ENCODE measurements around the gene UNC5C.

Gene UNC5C

DNA sequence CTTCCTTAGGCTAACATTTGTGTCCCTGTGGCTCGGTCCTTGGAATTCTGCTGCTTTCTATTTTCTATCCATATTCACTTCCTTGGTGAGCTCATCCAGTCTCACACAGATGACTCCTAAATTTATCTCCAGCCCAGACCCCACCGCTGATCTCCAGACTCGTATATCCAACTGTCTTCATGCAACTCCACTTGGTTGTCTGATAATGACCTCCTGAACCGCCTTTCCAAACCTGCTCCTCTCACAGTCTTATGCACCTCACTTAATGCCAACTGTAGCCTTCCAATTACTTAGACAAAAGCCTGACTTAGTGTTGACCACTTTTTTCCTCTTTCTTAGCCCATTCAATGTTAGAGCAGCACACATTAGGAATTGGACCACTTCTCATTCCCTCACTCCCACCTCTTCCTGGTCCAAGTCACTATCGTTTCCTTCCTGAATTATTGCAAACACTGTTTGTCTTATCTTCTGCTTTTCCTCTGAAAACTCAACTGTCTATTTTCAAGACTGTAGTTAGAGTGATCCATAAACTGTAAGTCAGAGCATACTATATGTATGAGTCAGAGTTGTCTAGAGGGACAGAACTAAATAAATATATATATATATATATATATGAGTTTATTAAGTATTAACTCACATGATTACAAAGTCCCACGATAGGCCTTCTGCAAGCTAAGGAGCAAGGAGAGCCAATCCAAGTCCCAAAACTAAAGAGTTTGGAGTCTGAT, 292.5 kb downstream of the UNC5C start:
- DNase-seq, result no peak

- no peak for DNase-seq
These were observed 293.2 kb downstream of the UNC5C start for GRCh38 chr4:95255396-95256107.

GRCh38 chr4:95251568-95251967, 297.2 kb downstream of the UNC5C start:
- no peak for DNase-seq

DNA sequence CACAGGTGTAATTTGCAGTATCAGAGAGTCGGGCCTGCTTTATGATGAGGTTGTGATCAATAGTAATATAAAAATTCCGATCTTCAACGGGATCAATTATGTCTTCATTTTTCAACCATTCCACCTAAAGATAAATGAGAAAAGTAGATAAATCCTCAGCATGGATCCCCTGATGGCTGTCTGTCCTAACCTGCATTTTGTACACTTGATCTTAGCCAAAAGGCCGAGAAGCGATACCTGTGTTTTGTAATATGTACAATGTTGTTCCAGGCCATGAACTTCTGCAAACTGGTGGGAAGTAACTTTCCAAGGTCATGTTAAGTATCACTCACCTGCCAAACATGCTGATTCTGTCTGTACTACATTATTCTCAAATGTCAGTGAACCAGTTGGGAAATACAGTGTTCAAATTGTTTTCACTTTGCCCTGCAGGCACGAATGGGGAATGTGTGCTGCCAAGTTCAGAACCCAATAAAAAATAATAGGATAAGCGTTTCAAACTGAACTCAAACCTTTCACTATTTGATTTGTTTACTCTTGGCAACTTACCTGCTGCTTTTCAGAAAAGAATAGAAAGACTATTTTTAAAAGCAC, 298.1 kb downstream of the UNC5C start:
- no peak for DNase-seq

- no peak for DNase-seq
These were observed 299.2 kb downstream of the UNC5C start for GRCh38 chr4:95249426-95250021.

DNA sequence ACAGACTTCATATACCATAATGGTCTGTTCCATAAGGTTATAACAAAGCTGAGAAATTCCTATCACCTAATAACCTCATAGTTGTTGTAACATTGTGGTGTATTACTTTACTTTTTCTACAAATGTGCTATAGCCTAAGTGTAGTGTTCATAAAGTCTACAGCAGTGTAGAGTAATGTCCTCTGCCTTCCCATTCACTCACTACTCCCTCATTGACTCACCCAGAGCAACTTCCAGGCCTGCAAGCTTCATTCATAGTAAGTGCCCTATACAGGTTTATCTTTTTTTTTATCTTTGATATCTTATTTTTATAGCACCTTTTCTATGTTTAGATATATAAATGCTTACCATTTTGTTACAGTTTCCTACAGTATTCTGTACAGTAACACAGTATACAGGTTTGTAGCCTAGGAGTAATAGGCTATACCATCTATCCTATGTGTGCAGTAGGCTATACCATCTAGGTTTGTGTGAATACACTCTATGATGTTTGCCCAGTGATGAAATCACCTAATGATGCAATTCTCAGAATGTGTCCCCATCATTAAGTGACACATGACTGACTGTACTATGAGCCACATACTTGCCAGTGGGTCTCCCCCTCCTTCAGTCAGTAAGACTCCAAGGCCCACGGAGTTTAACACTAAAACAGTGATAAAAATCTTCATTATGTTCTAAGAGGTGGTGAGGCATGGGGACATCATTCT, 299.9 kb downstream of the UNC5C start:
- no peak for DNase-seq

DNA sequence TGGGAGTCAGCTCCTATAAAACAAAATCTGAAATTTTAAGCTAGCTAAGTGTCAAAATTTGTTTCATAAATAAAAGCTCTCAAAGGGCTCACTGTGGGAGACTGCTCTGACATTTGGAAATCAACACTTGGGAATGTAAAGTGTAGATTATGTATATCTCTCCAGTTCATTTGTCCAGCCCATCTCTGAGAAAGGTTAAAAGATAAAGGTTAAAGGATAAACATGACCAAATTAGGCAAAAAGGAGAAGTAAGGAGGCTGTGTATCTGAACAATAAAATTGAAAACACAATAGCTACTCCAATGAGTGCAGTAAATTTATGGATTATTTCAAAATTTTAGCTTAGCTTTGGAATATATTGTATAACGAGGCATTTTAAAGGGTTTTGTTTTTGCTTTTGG, 304.9 kb downstream of the UNC5C start:
- DNase-seq, result no peak

DNA sequence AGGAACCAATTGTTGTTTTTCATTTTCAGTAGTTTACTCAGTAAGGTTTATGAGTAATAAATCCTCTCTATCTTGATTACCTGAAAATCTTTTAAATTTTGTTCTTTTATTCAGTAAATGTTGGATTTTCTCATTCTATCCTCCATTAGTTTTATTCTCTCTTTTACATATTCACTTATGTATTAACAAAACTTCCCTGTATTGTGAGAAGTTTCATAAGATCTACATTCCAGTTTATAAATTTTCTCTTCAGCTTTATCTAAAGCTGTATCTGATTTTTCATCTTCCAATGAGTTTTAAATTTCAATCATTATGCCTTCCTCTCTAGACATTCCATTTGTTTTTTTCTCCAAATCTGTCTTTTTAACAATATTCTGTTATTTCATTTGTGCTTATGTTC, 310.2 kb downstream of the UNC5C start:
- DNase-seq, result no peak

GRCh38 chr4:95232358-95233156, 316.2 kb downstream of the UNC5C start:
- no peak for DNase-seq

GRCh38 chr4:95231681-95232080, 317.1 kb downstream of the UNC5C start:
- DNase-seq, result no peak

GRCh38 chr4:95225849-95226248, 322.9 kb downstream of the UNC5C start:
- no peak for DNase-seq

- DNase-seq, result no peak
These were observed 324.4 kb downstream of the UNC5C start for GRCh38 chr4:95224402-95224801.

DNA sequence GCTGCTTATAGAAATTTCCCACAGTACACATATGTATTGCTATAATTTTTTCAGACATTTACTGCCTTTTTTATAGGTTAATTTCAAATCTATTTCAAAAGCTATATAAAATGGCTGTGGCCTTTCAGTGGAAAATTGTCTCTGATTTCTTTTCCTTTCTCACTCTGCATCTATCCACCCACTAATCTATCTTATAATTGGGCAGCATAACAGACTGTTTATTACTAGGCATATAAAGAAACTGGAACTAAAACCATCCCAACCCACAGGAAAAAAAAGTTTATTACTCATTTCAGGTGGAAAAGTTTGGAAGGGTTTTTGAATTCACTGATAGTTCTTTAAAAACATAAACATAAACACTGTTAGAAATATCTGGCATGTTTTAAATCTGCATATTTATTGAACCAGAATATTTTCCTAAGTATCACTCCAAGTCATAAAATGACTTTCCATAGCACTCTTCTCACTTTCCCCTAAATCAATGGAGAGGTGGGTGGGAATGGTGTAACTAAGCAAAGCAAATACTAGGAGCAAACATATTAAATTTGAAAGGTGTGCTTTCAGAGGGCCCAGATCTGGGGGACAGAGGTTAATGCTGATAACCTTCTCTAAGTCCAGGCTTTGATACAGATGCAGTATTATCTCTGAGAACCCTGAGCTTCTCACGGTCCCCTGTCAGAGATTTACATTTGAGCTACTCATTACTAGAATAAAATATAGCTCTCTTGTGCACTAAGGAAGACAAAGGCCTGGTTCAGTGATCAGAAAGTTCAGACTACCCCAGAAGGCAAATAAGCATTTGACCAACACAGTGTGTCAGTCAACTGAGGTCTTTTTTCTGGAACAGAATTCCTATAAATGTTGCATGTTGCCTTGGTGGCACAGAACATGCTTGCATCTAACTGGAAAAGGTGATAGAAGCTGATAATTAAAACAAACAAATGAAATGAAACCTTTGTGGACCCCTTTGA, 328.3 kb downstream of the UNC5C start:
- DNase-seq, result no peak

DNA sequence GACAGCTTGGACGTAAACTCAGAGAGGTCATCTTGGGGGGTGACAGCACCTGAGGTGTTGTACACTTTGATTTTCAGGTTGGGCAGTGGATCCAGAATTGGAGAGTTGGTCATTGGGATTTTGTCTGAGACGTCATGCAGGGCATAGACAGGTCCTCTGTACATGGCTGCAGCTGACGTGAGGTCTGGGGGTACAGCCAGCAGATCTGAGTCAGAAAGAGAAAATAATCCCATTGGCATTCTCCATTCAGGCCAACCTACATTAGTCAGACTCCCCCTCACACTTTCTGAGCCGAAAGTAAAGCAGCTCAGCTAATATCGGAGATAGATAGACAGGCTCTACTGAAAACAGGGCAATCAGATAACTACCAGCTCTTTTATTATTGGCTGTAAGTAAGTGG, 329.7 kb downstream of the UNC5C start:
- no peak for DNase-seq

GRCh38 chr4:95217197-95217596, 331.6 kb downstream of the UNC5C start:
- no peak for DNase-seq

GRCh38 chr4:95216636-95217035, 332.1 kb downstream of the UNC5C start:
- DNase-seq, result no peak

DNA sequence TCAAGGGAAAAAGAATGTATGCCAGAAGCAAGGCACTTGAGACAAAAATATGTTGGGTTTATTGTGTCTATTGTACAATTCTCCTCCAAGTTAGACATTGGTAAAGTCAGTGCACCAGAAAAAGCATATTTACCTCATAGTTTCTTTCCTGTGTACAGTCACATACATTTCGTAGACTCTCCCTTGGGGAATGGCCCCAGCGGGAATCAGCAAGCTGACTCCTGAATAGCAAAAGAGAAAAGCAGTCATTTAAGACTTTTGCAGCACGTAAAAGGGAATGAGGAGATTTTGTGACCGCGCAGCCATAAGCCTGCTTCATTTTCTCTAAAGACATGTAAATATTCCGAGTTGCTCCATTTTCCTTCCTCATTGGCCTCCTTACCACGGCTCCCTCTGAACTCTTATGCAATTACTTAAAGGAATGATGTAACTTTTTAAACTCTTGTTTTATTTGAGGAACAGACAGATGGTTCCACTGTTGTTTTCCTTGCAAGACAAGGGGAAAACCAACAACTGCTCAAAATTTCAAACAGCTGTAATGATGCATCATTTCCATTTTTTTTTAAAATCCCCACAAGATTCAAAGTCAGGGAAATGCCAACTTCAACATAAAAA, 332.7 kb downstream of the UNC5C start:
- DNase-seq, result no peak

GRCh38 chr4:95215043-95215442, 333.7 kb downstream of the UNC5C start:
- no peak for DNase-seq

DNA sequence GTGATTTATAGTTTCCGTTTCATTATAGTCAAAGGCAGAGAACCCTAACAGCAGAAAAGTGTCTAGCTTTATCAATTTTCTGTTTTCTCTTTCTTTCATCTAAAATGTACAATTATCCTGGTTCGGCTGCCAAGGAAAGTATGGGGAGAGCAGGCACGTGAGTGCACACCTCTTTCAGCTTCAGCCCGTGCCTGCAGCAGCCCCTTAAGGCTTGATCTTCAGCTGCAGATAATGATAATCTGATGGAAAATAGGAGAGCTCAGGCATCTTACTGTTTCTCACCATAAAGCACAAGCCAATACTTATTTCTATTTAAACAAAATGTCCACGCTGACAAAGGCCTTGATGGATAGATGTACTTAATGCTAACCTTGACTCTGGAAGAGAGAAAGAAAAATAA, 334.4 kb downstream of the UNC5C start:
- no peak for DNase-seq

DNA sequence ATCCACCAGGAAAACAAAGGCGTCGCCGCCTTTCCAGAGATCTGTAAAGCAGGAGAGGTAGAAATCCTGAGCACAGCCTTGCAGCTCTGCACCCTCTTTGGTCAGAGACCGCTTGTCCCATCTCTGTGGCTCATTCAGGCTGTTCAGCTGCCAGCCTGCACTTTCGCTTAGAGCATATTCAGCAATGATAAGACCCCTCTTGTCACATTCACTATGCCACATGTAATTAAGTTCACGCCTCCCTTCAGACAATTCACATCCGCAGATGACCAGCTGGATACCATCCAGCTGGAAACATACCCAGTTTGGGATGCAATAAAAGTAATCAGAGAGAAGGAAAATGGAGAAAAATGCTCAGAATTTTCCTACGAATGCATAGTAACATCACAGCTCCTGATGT, 335.4 kb downstream of the UNC5C start:
- no peak for DNase-seq

- DNase-seq, result no peak
These were observed 336.1 kb downstream of the UNC5C start for GRCh38 chr4:95212692-95213091.
